Measurements from ENCODE around the gene MLF2.

MLF2 gene

DNA sequence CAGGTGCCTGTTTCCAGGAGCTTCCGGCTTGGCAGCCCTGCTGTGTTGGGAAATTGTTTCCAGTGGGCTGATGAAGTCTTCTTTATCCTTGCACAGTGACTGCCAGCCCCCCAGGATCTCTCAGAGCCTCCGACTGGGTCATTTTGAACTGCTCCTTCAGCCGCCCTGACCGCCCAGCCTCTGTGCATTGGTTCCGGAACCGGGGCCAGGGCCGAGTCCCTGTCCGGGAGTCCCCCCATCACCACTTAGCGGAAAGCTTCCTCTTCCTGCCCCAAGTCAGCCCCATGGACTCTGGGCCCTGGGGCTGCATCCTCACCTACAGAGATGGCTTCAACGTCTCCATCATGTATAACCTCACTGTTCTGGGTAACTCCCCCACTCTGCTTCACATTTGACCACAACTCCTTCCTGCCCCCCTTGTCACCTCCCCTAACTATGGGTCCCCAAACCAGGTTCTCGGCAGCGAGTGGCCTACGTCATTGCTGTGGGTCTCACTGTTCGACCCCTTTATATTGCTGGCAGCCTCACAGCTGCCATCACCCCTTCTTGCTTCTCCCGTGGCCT, 21.6 kb upstream of the MLF2 start:
- TF ChIP-seq, protein P1, sequence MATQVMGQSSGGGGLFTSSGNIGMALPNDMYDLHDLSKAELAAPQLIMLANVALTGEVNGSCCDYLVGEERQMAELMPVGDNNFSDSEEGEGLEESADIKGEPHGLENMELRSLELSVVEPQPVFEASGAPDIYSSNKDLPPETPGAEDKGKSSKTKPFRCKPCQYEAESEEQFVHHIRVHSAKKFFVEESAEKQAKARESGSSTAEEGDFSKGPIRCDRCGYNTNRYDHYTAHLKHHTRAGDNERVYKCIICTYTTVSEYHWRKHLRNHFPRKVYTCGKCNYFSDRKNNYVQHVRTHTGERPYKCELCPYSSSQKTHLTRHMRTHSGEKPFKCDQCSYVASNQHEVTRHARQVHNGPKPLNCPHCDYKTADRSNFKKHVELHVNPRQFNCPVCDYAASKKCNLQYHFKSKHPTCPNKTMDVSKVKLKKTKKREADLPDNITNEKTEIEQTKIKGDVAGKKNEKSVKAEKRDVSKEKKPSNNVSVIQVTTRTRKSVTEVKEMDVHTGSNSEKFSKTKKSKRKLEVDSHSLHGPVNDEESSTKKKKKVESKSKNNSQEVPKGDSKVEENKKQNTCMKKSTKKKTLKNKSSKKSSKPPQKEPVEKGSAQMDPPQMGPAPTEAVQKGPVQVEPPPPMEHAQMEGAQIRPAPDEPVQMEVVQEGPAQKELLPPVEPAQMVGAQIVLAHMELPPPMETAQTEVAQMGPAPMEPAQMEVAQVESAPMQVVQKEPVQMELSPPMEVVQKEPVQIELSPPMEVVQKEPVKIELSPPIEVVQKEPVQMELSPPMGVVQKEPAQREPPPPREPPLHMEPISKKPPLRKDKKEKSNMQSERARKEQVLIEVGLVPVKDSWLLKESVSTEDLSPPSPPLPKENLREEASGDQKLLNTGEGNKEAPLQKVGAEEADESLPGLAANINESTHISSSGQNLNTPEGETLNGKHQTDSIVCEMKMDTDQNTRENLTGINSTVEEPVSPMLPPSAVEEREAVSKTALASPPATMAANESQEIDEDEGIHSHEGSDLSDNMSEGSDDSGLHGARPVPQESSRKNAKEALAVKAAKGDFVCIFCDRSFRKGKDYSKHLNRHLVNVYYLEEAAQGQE (IDR thresholded peaks at IDR 0.05; ENCODE audit: low read depth) = no peak
- no peak for TF ChIP-seq CREB1 (IDR thresholded peaks at IDR 0.05; ENCODE audit: low read depth)
- TF ChIP-seq, protein P2, sequence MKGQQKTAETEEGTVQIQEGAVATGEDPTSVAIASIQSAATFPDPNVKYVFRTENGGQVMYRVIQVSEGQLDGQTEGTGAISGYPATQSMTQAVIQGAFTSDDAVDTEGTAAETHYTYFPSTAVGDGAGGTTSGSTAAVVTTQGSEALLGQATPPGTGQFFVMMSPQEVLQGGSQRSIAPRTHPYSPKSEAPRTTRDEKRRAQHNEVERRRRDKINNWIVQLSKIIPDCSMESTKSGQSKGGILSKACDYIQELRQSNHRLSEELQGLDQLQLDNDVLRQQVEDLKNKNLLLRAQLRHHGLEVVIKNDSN (IDR thresholded peaks at IDR 0.05) = no peak
- no peak for TF ChIP-seq EP300 (IDR thresholded peaks at IDR 0.05; ENCODE audit: borderline replicate concordance)
- no peak for TF ChIP-seq TAF1 (IDR thresholded peaks at IDR 0.05; ENCODE audit: low read depth)
- no peak for TF ChIP-seq EGR1 (IDR thresholded peaks at IDR 0.05)
- no peak for TF ChIP-seq TCF12 (IDR thresholded peaks at IDR 0.05; ENCODE audit: low read depth)
- no peak for TF ChIP-seq CEBPB (IDR thresholded peaks at IDR 0.05)

DNA sequence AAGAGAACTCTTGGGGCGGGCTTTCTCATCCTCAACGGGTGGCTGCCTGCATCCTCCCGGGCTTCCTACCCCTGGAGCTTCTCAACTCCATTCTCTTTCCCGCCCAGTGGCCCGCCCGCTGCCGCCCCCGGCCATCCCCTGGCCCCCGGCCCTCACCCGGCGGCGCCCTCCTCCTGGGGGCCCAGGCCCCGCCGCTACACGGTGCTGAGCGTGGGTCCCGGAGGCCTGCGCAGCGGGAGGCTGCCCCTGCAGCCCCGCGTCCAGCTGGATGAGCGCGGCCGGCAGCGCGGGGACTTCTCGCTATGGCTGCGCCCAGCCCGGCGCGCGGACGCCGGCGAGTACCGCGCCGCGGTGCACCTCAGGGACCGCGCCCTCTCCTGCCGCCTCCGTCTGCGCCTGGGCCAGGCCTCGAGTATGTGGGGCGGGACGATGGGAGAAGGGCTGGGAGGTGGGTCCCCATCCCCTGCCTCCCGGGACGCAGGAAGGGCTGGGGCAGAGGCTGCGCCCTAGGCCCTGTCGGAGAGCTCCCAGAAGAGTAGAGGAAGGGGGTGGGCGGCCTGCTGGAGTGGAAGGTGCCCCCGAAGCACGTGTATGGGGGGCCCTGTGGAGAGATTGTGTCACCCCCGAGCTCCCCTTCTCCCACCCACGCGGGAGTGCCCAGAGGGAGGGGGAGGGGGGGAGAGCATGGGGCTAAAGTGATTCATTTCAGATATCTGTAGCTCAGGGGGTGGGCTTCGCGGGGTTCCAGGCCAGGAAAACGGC, 20.8 kb upstream of the MLF2 start:
- TF ChIP-seq NFIC (IDR thresholded peaks at IDR 0.05) (no peak), EP300 (IDR thresholded peaks at IDR 0.05; ENCODE audit: borderline replicate concordance) (no peak), ZBTB7A (IDR thresholded peaks at IDR 0.05; ENCODE audit: low read depth) (no peak), CEBPB (IDR thresholded peaks at IDR 0.05) (no peak), TEAD4 (IDR thresholded peaks at IDR 0.05) (no peak), TCF12 (IDR thresholded peaks at IDR 0.05; ENCODE audit: low read depth) (no peak), RAD21 (IDR thresholded peaks at IDR 0.05; ENCODE audit: low read depth) (no peak), YY1 (IDR thresholded peaks at IDR 0.05; ENCODE audit: low read depth) (no peak), EGR1 (IDR thresholded peaks at IDR 0.05) (no peak), TAF1 (IDR thresholded peaks at IDR 0.05; ENCODE audit: low read depth) (no peak), FOXM1 (IDR thresholded peaks at IDR 0.05; ENCODE audit: borderline replicate concordance, low read depth) (no peak), CREB1 (IDR thresholded peaks at IDR 0.05; ENCODE audit: low read depth) (no peak)
- TF ChIP-seq, protein P3, sequence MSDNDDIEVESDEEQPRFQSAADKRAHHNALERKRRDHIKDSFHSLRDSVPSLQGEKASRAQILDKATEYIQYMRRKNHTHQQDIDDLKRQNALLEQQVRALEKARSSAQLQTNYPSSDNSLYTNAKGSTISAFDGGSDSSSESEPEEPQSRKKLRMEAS (IDR thresholded peaks at IDR 0.05) = no peak
- TF ChIP-seq, protein P2 (IDR thresholded peaks at IDR 0.05) = no peak
- TF ChIP-seq, protein P1 (IDR thresholded peaks at IDR 0.05; ENCODE audit: low read depth) = no peak

DNA sequence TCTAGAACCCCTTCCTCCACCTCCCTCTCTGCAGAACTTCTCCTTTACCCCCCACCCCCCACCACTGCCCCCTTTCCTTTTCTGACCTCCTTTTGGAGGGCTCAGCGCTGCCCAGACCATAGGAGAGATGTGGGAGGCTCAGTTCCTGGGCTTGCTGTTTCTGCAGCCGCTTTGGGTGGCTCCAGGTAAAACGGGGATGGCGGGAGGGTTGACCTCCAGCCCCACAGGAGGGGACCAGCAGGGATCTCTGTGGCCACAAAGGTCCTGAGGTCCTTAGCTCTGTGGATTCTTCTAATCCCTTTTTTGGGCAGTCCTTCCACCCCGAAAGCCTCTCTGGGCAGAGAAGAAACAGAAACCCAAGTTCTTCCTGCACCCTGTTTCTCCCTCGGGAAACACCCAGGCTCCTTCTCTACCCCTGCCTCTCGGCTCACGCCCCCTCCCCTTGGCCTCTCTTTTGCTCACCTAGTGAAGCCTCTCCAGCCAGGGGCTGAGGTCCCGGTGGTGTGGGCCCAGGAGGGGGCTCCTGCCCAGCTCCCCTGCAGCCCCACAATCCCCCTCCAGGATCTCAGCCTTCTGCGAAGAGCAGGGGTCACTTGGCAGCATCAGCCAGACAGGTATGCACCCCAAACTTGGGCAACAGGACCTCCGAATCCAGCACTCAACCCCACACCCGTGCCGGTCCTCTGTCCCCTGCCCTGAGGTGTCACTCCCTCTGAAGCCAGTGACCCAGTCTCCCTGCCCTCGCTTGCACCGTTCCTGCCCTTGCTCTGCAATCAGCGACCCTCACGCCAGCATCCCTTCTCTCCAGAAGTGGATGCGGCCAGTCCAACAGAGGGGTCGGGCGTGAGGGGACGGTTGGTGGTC, 20.0 kb upstream of the MLF2 start:
- TF ChIP-seq, protein P2 (IDR thresholded peaks at IDR 0.05) = no peak
- TF ChIP-seq ZBTB7A (IDR thresholded peaks at IDR 0.05; ENCODE audit: low read depth) (no peak), YY1 (IDR thresholded peaks at IDR 0.05; ENCODE audit: low read depth) (no peak), FOXM1 (IDR thresholded peaks at IDR 0.05; ENCODE audit: borderline replicate concordance, low read depth) (no peak), CREB1 (IDR thresholded peaks at IDR 0.05; ENCODE audit: low read depth) (no peak), EGR1 (IDR thresholded peaks at IDR 0.05) (no peak), CEBPB (IDR thresholded peaks at IDR 0.05) (no peak), TAF1 (IDR thresholded peaks at IDR 0.05; ENCODE audit: low read depth) (no peak)
- TF ChIP-seq, protein P3 (IDR thresholded peaks at IDR 0.05) = no peak
- TF ChIP-seq, protein P1 (IDR thresholded peaks at IDR 0.05; ENCODE audit: low read depth) = no peak
